Renal cortex interstitium (tissue), 11 donors: Measurements from ENCODE around the gene STAT3. TPM values are rescaled to one million over a fixed set of nuclear protein-coding genes. Genes with fewer than 3 reads are reported as not detected.
"Not testable (repeated sequence)": the region's sequence is repeated elsewhere in the genome, so short reads cannot be mapped to it uniquely, and the experiment has no call there.

ENCODE experiments used
- DNase-seq, 11 donors: peaks; one replicate each; pipeline ENCODE4 v3.0.0-alpha.2; 2013; ENCODE audit warnings: low read depth in 9 of 11, low spot score in 4 of 11; ENCODE audit errors: extremely low read depth in 1 of 11
- polyA plus RNA-seq, 3 donors: library from polyadenylated mRNA; unstranded; fragments of 120-200 nt; gene quantifications; one replicate each; pipeline ENCODE4 v1.2.1, GENCODE V29; 2013; ENCODE audit not compliant: insufficient read length in 3 of 3

Gene STAT3
- polyA plus RNA-seq, 3 donors, result 58.1 to 81.2 (median 58.9) TPM

DNA sequence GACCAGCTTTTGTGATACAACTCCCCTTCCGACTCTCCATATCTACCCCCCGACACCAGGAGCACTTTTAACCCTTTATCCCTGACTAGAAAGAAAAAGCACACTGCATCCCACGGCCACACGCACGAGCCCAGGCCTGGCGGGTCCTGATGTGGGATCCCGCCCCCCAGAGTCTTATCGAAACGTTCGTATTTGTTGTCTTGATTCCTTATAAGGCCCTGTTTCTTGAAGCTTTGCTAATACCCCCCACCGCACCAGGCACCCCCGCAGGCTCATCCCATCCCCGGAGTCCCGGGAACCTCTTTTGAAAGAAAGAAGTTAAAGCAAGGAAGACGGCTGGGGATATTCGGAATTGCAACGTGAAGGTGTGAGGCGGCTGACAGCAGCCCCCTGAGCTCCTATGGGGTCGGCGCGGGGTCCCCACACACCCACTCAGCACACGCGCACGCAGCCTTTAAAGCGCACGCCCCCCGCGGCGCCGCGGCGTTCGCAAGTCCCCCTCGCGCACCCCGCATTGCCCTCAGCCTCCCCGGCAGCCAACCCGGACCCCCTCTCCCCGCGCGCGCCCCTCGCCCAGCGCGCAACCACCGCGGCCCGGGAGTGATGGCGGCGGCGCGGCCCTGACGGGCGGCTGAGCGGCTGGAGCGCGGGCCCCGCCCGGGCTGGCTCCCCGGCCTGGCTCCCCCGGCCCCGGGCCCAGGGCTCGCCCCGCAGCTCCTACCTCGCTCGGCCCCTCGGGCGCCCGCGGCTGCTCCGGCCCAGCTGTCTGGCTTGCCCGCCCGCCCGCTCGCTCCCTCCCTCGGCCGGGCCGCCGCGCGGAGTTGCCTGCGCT is 112.5 kb downstream of the STAT3 start:
- DNase-seq, result peak in 5 of 11 donors; percentile 28 to 43 (median 36)

DNA sequence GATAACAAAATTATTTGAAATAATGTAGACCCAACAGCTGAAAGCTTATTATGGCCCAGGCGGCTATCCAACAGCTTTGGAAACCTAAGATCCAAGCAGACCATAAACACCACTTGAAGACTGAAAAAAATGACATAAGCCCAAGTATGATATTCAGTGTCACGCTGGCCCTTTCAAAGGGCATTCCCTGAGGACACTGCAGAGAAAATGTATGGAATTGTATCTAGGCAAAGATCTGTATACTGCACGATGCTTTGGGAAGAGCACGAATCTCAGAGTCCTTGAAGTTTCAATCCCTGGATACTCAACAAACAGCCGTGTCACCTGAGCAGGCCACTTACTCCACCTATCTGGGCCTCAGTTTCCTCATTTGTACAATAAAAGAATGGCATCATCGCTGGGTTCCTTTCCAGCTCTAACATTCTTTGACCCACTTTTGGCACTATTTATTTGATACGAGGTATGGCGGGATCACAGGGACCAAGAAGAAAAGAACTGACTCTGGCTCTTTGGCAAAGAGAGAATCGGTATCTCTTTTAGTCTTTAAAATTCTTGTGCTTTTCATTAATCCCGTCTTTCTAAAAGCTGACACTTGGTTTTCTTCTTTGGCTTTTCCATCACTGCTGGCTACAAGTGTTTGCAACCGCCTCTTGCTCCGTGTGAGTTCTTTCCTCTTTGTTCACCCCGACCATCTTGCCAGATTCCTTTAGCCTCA is 113.3 kb downstream of the STAT3 start:
- DNase-seq, result no peak

DNA sequence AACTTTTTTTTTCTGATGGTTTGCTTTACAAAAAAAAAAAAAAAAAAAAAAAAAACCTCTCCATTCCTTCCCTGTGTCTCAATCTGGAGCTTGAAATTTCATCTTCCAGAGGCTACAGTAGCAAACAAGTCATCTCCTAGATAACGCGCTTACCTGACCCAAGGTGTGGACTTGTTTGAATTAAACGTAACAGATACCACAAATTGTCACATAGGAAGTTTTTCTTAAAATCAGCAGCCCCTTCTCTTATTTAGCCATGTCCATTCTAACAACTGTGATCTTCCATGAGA is 114.0 kb downstream of the STAT3 start:
- DNase-seq, result no peak

DNA sequence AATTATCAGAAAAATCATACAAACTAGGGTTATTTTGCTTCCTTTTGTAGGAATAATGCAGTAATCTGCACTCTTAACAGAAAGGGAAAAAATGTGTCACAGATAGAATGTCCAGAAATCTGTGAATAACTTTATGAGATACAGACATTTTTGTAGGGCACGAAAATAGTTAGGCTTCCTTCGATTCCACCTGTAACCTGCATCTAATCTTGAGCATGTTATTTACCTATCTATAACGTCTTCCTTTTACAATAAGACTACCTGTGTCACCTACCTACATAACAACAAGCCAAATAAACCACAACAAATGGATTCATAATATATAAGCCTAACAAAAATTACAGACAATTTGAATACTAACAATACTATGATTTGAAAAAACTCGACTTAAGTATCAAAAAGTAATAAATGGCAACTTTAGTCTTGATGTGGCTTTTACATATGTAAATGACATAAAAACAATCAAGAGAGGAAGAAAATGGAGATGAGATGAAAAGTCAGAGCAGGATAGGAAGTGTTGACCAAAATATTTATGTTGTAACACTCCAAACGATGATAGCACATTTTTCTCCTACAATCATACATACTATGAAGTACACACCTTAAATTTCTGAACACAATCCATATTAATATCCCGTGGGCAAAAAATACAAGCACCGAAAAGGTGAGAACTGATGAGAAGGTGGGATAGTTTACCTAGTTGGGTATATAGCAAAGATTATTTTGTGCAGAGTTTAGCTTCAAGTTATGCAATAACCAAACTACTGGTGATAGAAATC is 114.6 kb downstream of the STAT3 start:
- DNase-seq, result no peak

DNA sequence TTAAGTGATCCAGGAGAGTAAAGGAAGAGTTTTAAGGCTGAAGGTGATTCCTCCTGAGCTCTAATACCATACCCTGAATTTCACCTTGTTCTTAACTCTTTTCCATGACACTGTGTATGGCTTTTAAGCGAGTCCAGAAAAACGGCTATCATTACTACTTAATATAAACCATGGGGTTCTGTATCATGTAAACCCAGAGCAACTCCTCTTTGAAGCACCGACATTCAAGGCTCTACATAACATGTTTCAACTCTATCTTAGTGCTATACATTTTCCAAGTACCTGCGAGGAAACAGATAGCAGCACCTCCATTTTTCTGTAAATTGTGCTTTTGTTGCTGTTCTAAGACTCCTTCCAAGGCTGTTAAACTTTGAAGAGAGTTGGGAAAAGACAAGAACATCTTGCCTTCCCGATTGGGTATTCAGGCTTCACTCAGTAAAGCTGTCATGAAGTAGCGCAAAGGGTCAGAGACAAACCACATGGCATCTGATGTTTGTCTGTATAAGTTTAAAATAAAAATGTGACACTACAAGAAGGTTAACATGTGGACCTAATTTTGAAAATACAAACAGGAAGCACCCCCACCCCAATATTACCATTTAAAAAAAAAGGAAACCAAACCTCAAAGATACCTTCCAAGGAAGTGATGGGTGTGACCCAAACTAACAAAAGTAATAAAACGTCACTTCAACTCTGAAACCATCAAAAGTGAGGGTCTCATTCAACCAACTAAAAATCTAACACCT is 115.9 kb downstream of the STAT3 start:
- no peak for DNase-seq

DNA sequence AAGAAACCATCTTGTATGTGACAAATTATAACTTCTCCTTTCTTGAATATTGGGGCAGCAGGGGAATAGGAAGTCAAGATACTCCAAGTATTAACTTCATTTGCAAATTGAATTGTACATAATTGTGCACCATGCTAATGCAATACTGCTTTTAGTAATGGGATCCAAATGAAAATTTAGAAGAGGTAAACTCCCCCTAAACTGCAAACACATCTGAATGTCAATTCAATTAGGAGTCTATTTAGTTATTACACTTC is 116.5 kb downstream of the STAT3 start:
- DNase-seq, result no peak

DNA sequence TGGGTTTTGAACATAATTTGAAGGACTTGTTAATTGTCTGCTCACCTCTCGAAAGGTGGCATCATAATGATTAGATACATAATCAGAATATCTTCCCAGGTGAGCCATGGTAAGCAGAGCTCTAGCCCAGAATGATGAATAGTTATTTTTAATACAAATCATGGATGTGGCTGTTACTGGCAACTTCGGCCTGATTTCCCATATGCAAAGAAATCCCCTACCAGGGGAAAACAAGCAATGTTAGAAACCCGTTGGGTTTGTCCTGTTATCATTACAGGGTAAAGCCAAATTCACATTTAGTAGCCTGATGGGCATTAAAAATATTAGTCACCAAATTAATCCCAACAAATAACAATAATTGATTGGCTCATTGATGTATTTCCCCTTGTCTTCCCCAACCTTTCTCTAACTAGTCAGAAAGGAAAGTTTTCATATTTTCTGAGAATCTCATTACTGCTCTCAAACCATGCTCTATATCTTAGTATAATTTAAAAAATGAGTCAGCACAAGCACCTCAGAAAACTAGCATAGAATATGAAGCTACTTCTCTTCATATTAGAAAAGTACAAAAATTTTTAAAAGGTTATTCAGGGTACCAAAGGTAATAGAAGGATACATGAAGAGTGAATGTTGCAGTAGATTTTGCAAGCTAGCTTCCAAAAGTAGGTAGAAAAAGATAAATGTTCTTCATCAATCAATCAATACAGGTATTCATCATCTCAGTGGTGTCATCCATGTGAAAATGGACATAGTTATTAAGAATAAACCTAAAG is 117.0 kb downstream of the STAT3 start:
- DNase-seq, result no peak

DNA sequence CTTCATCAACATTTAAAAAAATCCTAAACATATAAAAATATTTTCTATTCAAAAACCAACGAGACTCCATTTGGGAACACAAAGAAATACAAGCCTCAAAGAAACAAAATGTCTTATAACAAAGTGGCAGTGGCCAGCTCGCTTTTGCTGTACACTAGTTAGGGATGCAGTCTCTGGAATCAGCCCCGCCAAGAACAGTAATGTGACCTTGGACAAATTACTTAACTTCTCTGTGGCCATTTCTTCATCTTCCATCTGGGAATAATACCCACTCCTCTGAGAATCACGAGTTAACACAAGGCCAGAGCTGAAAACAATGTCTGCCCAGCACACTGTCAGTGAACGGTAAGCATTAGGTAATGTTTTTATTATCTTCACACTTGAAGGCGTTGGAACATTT is 117.6 kb downstream of the STAT3 start:
- no peak for DNase-seq

DNA sequence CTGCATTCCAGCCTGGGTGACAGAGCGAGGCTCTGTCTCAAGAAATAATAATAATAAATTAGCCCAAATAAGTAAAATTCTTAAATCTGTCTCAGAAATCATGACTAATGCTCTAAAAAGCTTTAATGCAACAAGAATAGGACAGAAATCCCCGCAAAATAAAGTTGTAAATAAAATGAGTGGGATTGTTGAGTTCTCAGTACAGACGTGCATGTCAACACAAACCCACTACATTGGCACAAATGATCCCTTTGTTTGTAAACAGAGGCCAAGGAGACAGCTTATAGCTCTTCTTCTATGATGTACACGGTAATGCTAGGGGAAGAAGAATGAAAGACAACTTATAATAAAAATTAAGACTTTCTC is 118.1 kb downstream of the STAT3 start:
- no peak for DNase-seq

DNA sequence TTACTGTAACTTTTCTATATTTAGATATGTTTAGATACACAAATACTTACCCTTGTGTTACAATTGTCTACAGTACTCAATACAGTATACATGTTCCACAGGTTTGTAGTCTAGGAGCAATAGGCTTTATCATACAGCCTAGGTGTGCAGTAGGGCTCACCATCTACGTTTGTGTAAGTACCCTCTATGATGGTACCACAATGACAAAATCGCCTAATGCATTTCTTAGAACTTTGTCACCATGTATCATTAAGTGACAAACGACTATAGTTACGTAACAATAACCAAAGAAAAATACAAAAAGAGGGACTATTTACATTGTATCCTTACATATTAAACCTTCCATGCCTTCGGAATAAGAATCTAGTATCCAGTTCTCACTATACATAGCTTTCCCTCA is 120.0 kb downstream of the STAT3 start:
- DNase-seq, result no peak

DNA sequence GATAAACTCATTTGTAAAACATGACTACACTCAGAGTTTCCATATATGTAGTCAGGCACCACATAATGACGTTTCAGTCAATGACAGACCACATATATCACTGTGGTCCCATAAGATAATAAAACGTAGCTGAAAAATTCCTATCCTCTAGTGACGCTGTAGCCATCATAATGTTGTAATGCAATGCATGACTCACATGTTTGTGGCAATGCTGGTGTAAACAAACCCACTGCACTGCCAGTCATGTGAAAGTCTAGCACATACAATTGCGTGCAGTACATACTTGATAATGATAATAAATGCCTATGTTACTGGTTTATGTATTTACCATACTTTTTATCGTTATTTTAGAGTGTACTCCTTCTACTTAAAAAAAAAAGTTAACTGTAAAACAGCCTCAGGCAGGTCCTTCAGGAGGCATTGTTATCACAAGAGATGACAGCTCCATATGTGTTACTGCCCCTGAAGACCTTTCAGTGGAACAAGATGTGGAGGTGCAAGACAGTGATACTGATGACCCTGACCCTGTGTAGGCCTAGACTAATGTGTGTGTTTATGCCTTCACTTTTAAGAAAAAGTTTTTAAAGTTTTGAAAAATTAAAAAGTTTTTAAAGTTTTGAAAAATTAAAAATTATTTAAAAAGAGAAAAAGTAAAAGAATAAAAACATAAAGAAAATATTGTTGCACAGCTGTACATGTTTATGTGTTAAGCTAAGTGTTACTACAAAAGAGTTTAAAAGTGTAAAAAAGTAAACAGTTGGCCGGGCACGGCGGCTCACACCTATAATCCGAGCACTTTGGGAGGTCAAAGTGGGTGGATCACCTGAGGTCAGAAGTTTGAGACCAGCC is 121.1 kb downstream of the STAT3 start:
- DNase-seq, result no peak

DNA sequence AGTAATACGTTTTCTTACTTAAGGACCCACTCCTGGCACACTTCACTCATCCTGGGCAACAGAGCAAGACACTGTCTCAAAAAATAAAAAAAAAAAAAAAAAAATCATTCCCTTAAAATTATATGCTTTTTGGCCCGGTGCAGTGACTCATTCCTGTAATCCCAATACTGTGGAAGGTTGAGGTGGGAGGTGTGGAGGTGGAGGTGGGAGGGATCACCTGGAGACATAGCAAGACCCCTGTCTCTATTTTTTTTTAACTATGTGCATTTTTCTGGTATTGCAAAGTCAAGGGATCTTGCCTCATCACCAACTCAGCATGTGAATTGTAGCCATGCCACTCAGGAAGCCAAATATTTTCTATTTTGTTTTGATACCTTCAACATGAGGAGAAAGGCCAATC is 121.8 kb downstream of the STAT3 start:
- no peak for DNase-seq

DNA sequence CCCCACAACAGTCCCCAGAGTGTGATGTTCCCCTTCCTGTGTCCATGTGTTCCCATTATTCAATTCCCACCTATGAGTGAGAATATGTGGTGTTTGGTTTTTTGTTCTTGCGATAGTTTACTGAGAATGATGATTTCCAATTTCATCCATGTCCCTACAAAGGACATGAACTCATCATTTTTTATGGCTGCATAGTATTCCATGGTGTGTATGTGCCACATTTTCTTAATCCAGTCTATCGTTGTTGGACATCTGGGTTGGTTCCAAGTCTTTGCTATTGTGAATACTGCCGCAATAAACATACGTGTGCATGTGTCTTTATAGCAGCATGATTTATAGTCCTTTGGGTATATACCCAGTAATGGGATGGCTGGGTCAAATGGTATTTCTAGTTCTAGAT is 123.9 kb downstream of the STAT3 start:
- DNase-seq, result not testable (repeated sequence)

Other genes starting within 250 kb of the STAT3 start
- 100 to 1,000 TPM; 118 to 151 (median 148) TPM for gene RAB5C, start 233.5 kb downstream of the STAT3 start, polyA plus RNA-seq
- under 1 TPM in 2 of 3 donors, not detected in 1; 0.03 TPM for gene KCNH4, start 207.3 kb downstream of the STAT3 start, polyA plus RNA-seq
- not detected for gene HCRT, start 203.0 kb downstream of the STAT3 start, polyA plus RNA-seq
- gene GHDC, start 193.9 kb downstream of the STAT3 start, polyA plus RNA-seq, result 10 to 100 TPM; 14.4 to 22.2 (median 18.0) TPM
- 10 to 100 TPM; 40.2 to 54.1 (median 43.5) TPM for gene STAT5B, start 112.1 kb downstream of the STAT3 start, polyA plus RNA-seq
- gene STAT5A, start 99.9 kb downstream of the STAT3 start, polyA plus RNA-seq, result 1 to 10 TPM; 5.2 to 6.8 (median 5.8) TPM
- gene CAVIN1, start 34.8 kb upstream of the STAT3 start, polyA plus RNA-seq, result 10 to 100 TPM; 58.3 to 77.9 (median 62.5) TPM
- gene ATP6V0A1, start 70.4 kb upstream of the STAT3 start, polyA plus RNA-seq, result 10 to 100 TPM; 53.4 to 73.9 (median 55.7) TPM
- 10 to 100 TPM; 15.6 to 31.6 (median 26.4) TPM for gene NAGLU, start 147.8 kb upstream of the STAT3 start, polyA plus RNA-seq
- 1 to 10 TPM; 3.4 to 5.9 (median 5.0) TPM for gene HSD17B1, start 164.5 kb upstream of the STAT3 start, polyA plus RNA-seq
- gene COASY, start 173.7 kb upstream of the STAT3 start, polyA plus RNA-seq, result 10 to 100 TPM; 59.8 to 66.8 (median 61.4) TPM
- gene MLX, start 178.7 kb upstream of the STAT3 start, polyA plus RNA-seq, result 10 to 100 TPM; 33.2 to 36.1 (median 35.5) TPM
- 10 to 100 TPM; 16.0 to 22.9 (median 18.4) TPM for gene PSMC3IP, start 189.3 kb upstream of the STAT3 start, polyA plus RNA-seq
- 10 to 100 TPM; 44.7 to 65.3 (median 46.9) TPM for gene RETREG3, start 220.9 kb upstream of the STAT3 start, polyA plus RNA-seq
- gene TUBG1, start 221.2 kb upstream of the STAT3 start, polyA plus RNA-seq, result 10 to 100 TPM; 49.6 to 66.9 (median 54.7) TPM